ENCODE data around the gene SRRM4.

SRRM4 gene

DNA sequence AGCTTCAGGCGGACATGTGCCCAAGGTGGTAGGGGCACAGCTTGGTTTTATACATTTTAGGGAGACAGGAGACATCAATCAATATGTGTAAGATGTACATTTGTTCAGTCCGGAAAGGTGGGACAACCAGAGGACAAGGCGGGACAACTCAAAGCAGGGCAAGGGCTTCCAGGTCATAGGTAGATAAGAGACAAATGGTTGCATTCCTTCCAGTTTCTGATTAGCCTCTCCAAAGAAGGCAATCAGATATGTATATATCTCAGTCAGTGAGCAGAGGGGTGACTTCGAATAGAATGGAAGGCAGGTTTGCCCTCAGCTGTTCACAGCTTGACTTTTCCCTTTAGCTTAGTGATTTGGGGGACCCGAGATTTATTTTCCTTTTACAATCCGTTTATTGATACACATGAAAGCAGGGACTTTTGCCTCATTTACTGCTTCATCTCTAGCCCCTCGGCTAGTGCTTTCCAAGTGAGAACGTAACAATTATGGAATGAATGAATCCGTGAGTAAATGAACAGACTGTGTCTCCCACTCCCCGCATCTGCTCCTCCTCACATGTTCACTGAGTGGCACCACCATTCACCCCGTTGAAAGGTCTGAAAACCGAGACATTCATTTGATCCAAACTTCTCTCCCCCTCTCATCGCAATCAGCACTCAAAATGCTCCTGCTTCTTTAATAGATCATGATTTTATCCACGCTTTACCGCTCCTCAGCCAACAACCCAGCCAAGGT is 190.5 kb downstream of the SRRM4 start:
- no peak for DNase-seq

DNA sequence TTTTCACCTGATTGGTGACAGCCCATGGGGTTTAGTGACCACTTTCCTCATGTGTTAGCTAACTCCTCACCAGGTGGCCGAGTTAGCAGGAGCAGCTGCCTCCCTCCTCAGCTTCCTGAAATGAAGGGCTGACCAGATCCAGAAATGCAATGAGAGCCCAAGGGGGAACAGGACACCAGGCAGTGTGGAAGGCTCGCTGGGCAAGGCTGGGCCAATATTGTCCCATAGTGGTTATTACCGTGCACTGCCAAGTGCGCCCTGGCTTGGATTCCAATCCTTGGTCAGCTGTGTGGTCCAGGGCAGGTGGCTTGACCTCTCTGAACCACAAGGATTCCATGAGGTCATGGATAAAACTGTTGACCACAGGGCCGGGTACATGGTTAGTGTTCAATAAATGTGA is 193.7 kb downstream of the SRRM4 start:
- no peak for DNase-seq

DNA sequence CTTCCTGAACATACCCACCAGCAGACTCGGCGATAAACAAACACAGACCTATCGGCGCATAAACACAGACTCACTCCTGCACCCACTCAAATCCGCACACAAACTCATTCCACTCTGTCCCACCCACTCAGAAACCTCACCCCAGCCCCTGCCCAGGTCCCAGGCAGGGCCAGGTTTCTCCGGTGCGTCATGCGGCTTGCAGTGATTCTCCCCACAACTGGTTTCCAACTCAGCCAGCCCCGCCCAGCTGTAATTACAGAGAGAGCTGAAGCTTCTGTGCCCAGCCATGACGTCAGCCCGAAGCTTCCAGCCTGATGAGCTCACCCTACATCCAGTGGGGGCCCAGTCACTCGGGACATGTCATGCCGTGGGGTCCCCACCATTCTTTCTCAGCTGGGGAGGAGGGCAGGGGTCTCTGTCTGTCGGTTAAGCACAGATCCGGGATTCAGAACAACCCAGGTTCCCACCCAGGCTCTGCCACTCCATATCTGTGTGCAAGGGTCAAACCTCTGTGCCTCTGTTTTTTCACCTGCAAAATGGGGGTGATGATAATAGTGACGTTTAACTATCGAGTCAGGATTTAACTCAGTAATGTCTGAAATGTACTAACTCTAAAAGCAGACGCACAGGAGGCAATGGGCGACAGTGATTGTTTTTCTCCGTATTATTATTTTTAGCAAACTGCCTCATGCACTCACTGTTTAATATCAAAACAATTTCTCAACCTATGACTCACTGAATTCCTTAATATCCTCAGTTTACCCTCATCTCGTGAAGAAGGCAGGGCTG is 195.1 kb downstream of the SRRM4 start:
- DNase-seq, result no peak

DNA sequence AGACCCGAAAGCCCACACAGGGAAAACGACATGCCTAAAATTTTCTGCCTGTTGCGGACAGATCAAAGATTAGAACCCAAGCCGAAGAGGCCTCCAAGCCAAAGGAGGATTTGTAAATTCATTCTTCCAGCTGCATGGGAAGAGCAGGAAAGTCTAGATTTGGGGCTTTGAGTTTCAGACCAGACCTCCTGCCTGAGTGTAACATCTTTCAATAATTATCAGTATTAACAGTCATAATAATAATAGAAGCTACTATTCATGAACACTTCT is 195.7 kb downstream of the SRRM4 start:
- DNase-seq, result no peak

DNA sequence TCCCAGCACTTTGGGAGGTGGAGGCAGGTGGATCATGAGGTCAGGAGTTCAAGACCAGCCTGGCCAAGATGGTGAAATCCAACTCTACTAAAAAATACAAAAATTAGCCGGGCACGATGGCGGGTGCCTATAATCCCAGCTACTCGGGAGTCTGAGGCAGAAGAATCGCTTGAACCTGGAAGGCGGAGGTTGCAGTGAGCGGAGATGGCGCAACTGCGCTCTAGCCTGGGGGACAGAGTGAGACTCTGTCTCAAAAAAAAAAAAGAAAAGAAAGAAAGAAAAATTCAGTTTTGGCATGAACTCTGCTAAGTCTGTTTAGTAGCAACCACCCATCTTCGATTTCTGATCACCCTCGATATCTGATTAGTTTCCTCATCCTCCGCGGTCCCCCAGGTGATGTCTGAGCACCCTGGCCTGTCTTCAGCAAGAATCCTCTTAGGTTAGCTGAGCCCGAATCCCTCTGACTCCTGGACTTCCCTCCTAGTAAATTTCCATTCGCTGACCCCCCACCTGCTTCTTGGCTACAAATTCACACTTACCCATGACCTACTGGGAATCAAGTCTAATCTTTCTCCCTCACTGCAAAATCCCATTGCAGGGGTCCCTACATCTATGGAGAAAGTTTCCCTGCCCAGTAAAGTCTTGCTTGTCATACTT is 196.5 kb downstream of the SRRM4 start:
- no peak for DNase-seq

DNA sequence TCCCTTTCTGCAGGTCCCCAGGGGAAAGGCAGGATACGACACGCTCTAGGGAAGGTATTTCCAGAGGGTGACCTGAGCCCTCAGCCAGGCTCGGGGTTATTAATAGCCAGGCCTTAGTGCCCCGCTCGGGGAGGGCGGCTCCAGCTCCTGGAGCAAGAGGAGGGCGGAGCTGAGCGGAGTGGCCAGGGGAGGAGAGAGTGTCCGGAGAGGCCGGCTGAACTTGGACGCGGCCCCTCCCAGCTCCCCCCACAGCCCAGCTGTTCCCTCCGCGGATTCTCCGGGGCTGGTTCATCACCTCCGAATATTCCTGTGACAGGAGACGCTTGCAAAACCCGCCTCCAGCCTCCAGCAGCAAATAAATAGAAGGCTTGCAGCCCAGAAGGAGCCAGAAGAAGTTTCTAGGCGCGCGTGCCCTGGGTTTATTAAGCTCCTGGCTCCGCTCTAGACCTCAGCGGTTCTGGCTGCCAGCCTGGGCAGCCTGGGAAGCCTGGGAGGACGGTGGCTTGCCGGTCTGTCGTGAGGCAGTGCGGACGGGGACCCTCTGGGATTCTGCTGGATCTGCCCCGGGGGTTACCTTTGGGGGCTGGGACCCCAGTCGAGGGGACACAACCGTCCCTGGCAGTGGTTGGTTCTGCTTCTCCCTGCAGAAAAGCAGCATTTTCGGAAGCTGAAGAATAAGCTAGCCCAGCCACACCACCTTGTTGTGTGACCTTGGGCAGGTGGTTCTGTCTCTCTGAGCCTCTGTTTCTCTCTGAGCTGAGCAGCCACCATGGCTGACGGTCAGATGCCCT is 197.4 kb downstream of the SRRM4 start, which contains the start of gene HSPB8:
Gene HSPB8, plus strand, starts transcription at position 388 of the 791 bp plus-strand sequence. Its CDS starts 382 bp downstream, at position 770.
- no peak for DNase-seq

DNA sequence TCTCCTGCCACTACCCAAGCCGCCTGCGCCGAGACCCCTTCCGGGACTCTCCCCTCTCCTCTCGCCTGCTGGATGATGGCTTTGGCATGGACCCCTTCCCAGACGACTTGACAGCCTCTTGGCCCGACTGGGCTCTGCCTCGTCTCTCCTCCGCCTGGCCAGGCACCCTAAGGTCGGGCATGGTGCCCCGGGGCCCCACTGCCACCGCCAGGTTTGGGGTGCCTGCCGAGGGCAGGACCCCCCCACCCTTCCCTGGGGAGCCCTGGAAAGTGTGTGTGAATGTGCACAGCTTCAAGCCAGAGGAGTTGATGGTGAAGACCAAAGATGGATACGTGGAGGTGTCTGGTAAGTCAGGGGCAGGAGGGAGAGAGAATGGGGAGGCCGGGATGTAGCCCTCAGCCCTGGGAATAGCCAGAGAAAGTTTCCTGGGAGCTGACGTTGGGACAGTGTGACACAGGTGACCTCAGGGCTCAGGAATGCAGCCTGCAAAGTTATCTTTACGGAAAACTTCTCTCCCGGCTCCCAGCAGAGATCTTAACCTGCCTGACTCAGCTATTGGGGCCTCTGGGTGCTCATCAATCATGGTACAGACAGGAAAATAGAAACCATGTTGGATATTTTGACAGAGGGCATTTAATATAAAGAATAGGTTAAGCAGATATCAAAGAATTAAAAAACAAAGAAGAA is 198.1 kb downstream of the SRRM4 start:
- DNase-seq, result no peak

DNA sequence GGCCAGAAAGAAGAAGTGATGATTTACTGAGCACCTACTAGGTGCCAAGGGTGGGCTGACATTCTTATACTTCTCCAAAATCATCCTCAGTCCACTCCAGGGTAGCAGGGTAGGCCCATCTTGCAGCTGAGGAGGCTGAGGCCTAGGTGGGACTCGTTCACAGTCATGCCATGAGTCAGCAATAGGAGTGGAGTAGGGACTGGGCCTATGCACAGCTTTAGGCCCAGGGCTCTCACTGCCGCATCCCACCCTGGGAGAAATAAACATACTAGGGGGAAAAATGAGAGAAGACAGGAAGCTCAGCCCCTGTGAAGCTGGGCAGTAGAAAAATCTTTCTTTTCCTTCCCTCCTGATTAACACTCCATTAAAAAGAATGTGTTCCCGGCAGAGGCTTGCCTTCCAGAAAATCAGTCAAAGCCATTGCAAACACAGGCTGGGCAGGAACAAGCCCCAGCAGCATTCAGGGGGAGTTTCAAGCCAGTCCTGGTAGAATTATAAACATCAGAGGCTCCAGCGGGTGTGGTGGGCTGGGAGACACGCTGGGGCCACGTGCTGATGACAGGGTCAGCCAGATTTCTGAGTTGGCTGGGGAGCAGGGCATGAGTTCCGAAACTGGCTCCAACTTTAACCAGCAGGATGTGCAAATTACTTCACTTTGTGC is 199.2 kb downstream of the SRRM4 start:
- no peak for DNase-seq

DNA sequence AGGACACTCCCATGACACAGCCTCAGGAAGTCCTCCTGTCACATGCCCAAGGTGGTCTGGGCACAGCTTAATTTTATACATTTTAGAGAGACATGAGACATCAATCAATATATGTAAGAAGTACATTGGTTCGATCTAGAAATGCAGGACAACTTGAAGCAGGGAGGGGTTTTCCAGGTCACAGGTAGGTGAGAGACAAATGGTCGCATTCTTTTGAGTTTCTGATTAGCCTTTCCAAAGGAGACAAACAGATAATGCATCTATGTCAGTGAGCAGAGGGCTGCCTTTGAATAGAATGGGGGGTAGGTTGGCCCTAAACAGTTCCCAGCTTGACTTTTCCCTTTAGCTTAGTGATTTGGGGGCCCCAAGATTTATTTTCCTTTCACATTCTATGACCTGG is 199.9 kb downstream of the SRRM4 start:
- DNase-seq, result no peak

DNA sequence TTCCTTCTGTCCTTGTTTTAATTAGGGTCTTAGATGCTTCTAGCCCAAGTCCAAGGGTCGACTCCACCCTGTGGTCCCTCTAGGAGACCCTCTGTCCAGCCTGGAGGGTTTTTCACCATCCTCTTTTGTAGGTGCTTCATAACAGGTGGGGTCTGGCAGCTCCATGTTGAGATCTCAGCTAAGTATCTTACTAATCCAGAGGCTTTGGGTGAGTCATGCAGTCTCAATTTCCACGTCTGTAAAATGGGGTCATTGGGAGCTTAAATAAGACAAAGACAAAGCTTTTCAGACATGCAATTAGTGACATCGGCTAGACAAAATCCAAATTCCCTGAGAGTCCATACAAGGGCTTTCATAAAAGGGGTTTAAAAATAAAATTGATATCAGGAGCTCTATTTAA is 200.6 kb downstream of the SRRM4 start:
- DNase-seq, result no peak

DNA sequence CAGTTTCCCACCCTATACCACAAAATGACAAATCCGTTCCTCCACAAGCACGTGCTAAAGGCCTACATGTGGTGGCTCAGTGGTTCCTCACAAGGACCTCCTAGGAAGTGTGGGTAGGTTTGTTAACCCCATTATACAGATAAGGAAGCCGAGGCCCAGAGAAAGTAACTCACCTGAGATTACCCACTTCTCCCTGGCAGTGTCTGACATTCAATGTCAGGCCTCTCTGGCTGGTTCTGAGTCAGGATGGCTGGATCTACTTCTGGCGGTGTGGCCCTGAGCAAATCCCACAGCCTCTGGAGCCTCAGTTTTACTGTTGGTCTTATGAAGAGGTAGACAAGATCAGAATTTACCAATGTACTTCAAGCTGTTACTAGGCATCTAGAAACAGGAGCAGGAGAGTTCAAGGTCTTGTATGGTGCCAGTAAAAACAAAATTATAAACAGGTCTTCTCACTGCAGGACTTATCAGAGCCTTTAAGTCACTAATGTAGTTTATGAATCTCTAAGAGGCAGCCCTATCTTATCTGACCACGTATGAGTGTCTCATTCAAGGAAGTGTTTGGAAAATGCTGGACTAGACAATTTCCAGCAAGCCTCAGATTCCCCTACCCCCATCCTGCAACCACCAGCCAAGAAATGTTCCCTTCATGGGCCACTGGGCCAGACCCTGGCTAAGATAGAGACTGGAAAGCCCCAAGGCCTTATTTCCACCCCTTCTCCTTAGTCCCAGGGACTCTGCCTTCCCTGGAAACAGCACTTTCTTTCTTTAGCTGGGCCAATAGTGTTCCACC is 201.6 kb downstream of the SRRM4 start:
- no peak for DNase-seq

DNA sequence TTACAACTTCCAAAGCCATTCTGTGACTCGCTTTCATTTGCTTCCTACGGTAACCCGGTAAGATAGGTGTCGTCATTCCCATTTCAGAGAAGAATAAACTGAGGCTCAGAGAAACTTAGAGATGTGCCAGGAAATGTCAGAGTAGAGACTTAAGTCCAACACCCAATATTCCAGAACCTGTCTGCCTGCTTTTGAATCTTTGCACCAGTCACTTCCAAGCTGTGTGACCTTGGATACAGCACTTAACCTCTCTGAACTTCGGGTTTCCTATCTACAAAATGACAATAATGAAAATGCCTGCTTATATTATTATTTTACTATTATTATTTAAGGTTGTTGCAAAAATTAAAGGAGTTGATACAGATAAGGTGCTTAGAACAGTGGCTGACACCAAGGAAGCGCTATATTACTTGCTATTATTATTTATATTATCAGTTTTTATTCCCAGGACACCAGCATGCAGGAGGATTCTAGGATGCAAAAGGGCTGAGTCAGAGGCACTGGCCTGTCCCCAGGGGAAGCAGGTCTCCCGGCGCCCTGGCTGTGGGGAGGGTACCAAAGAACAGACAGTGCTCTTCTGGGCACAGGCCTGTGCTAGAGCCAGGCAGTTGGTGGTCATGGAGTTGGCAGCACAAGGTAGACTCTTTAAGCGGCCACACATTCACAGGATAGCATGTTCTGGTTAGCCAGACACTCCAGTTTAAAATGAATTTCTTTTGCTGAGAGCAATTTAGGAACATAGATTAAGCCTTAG is 202.8 kb downstream of the SRRM4 start:
- DNase-seq, result no peak

DNA sequence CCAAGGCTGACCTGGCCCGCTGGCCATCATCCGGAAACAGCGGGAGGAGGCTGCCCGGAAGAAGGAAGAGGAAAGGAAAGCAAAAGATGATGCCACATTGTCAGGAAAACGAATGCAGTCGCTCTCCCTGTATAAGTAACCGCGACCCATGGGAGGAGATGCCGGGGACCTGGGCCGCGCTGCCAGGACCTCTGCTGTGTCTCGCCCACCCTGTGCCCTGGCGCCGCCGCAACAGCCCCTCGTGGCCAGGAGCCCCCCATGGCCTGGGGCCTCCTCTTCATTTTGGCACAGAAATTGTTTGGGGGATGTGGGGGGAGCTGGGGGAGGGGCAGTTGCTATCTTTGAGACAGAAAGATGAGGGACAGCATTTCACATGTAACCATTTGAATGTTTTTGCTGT is 213.9 kb downstream of the SRRM4 start:
- no peak for DNase-seq

DNA sequence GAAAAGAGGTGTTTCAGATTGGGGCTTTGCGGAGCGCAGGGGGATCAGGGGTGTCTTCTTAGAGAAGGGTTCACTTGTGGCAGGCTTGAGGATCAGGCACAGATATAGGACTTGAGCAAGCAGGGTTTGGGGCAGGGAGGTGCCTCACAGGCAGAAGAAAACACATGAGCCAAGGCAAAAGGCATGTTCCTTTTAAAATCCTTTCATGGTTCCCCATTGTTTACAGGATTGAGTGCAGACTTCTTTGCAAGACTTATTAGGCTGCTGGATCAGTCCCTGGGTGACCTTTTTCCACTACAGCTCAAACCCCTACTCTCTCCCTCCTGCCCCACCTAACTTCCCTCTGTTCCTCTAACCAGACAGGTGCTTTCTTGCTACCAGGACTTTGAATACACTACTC is 217.1 kb downstream of the SRRM4 start:
- DNase-seq, result no peak

DNA sequence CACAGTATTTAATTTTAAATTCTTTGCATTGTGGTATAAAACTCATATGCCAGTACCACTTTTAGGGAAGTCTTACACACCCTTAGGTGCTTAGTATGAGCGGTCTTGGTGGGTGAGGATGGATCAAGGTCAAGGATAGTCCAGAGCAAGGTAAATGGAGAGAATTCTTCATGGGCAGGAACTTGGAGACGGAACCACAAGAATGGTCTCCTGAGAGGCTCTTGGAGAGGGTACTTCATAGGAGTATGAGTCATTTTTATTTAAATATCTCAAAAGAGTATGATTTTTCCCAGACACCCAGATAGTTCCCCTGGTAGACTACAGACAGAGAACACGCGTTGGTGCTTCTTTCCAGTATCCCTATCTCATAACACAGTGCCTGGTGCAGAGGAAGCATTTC is 219.3 kb downstream of the SRRM4 start:
- no peak for DNase-seq

DNA sequence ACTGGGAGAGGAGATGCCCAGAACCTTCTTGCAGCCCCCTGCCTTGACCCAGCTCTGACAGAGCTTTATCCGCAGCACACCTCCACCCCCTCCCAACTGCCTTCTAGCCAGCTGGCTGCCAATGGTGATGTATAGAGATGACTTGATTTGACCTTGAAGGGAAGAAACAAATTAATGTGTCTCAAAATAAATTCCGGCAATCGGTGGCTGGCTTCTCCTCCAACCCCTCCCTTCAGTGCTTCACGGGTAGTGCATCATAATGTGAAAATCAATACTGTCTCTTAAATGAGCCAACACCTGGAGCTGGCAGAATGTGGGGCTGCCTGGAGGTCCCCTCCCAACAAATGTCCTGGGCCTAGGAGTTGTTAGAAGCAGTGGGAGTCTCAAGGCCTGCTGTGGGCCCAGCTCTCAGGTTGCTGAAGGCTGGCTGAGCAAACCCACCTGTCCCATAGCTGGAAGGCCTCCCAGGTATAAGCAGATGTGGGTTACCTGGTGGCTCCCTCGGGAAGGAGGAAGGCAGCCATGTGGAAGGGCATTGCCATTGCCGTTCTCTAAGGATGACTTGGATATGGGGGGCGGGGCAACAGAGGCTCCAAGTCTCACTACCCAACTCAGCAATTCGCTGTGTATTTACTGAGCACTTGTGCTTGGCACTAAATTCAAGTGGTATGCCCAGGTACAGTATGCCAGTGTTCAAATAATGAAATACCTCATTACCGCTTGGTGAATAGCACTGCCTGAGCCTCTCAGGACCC is 220.6 kb downstream of the SRRM4 start:
- DNase-seq, result peak; percentile 29

DNA sequence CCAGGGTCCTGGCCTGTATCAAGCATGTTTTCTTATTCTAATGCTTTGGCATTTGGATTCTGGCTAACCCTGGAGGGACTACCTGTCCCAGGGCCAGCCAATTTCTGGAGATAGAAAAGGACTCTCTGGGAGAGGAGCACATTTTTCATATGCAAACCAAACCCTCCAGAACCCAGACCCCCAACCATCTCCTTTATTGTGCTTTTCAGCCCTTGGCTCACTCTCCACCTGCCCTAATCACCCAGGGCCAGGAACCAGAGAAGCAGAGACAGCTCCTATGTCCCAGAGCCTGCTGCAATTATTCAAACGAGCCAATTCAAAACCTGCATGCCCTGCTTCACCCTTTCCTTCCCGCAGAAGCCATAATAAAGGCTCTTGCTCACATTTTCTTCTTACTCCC is 221.2 kb downstream of the SRRM4 start:
- DNase-seq, result peak; percentile 68

DNA sequence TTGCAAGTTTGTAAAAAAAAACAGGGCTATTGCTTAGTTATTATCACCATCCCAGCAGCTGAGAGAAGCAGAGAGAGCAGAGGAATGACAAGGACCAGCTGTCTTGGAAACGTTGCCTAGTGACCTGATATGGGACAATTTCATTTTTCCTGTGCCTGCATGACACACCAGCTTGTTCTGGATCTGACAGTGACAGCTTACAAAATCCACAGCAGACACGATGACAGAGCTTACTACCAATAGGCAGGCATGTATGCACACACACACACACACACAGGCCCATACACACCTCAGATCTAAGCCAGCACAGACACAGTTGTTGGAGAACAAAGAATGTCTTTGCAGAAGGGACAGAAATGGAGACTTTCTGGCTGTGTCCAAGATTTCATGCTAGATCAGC is 222.8 kb downstream of the SRRM4 start:
- DNase-seq, result no peak

DNA sequence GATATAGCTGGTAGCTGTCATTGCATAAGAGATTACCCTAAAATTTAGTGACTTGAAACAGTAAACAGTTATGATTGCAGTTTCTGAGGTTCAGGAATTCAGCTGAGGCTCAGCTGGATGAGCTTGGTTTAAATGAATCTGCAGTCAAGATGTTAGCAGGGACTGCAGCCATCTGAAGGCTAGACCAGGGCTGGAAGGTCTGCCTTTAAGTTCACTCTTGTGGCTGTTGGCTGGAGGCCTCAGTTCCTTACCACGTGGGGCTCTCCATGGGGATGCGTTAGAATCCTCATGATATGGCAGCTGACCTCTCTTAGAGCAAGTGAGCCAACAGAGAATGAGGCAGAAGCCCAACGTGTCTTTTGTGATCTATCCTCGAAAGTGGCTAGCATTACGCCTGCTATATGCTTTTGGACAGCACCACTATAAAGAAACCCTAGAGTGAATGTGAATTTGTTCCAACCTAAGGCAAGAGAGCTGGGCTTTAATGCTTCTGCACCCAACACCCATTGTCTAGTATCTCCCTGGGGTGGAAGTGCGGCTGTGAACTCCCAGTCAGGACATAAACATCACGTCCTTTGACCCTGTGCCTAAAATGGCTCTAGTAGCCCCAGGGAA is 223.4 kb downstream of the SRRM4 start:
- no peak for DNase-seq
